GM18502 (cell line): ENCODE data around the gene FAIM2.

Experiments
- ATAC-seq: cut with Tn5 transposase; IDR thresholded peaks from one replicate; pipeline ENCODE4 v1.9.1; 2021; ENCODE audit warnings: mild to moderate bottlenecking; ENCODE audit not compliant: unreplicated experiment, poor library complexity

Gene FAIM2

DNA sequence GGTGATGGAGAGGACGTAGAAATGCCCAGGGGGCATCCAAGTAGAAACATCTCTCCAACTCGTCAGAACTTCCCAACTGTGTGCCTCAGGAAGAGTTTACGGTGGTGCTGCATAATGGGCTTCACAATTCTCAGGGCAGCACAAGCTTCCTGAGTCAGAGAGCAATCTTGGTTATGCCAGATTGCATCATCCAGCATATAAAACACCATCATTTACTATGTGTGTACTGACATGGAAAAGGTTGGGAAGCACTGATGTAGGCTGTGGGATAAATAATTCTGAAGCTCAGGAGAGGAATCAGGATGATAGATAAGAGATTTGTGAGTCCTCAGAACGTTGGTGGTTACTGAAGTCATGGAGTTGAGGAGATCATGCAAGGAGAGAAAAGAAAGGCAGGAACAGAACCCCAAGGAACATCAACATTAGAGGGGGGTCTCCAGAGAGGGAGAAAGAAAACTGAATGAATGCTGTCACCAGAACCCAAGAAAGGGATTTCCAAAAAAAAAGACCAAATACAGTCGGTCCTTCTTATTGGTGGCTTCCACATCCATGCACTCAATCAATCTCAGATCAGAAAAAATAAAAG, 70.8 kb downstream of the FAIM2 start:
- no peak for ATAC-seq

DNA sequence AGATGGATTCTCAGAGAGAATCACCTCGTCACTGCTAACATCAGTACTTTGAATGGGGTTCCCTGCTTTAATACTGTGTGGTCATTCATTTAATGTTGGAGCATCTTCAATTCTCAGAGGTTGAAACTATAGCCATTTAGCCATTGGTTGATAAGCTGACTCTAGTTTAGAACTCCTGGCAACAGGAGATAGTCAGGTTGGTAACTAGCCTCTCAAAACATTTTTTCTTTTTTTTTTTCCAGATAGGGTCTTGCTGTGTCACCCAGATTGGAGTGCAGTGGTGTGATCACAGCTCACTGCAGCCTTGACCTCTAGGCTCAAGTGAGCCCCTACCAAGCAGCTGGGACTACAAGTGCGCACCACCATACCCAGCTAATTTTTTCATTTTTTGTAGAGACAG, 72.0 kb downstream of the FAIM2 start:
- ATAC-seq: no peak

DNA sequence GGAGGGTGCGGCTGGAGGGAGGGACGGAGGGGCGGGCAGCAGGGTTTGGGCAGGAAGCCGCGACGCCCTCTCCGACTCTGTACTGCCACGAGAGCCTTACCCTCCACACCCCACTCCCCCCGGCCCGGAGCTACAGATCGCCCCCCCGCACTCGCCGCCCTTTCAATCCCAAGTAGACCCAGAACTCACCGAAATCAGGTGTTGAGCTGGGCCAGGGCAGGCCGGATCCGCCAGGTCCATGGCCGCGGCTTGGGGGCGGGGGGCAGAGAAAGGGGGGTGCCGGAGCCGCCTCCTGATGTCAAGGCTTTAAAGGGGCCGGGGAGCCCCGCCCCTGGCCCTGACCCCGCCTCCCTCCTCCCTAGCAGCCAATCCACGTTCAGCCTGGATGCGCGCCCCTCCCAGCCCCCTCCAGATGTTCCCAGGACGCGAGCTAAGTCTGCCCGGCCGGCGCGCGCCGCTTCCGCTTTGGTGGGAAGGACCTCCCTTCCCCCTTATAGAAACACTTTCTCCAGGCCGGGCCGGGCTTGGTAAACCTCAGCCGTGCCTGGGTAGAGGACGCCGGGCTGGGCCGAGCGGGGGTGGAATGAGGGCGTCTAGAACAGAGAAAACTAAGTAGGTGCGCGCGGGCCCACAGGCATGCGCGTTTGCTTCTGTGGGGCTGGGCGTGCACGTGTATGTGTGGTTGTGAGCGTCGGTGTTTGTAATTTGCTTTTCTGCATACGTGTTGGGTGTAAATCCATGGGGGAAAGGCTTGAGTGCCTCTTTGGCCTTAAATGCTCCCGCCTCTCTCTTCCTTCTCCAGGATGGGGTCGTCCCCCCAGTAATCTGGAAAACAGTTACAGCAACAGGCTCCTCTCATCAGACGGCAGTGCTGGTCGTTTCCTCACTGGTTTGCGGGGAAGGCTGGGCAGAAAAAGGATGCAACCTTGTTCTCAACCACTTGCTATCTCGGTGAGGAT, 75.3 kb downstream of the FAIM2 start, which contains the start of gene NCKAP5L:
Gene NCKAP5L (minus strand): TSS at position 281 of the 959 bp plus-strand sequence. CDS start 24,369 bp downstream, outside the sequence.
- ATAC-seq: peak; percentile 86

DNA sequence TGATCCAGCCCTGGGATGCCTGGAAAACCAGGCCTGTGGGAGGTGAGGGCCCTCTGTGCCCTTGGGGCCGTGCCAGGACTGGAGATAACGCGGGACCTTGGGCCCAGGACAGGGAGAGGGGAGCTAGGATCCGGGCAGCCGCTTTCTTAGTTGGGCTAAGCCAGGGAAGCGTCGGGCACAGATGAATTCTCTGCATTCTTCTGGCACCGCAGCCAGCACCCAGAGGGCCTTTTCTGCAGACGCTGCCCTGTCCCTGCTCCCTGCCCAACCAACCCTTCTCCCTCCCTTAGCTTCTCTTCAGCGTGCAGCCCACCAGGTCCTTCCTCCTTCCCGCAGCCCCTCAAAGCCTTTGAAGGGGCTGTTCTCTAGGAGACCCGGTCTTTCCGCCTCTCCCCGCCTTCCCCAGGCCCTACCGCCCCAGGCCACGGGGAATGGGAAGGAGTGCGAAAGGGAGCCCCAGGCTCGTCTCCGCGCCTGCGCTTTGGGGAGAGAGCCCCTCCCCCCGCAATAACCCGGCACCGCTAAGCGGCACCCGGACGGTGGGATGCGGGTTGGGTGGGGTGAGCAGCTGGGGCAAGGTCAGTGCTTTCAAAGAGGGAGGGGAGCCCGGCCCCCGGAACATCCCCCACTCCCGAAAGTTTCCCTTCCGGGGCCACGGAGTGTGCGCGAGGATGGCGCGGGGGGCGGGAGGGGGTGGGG, 76.2 kb downstream of the FAIM2 start:
- ATAC-seq: peak; percentile 25

DNA sequence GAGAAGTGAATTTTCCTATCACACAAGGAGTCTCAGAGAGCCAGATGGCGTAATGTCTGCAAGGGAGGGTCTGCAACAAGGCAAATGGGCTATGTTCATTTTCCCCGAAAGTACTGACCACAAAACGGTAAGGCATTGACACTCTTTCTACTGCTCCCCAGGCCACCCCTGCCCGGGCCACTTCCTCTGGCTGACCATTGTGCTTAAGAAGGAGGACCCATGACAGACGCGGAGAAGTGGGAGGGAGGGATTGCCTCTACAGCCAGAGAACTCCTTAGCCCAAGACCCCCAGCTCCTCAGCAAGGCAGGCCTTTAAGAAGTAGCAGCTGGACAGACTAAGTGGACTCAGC, 76.7 kb downstream of the FAIM2 start:
- ATAC-seq: no peak

DNA sequence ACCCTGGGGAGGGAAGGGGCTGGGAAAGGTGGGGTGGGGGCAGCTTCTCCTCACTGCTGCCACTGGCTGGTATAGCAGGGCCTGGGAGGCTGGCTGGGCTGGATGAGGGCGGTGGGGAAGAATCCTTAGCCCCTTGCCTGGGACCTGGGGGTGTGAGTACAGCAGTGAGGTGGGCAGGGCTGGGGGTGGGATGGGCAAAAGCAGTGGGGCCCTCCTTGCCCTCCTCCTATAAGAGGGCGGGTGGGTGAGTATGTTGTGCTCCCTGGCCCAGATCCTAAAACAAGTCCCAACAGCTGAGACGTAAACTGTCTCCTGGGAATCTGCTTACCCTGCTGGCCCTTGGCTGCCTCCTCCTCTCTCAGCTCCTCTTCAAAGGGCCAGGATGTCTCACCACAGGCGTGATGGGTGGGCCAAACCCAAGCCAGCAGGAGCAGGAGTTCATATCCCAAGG, 77.7 kb downstream of the FAIM2 start:
- no peak for ATAC-seq

DNA sequence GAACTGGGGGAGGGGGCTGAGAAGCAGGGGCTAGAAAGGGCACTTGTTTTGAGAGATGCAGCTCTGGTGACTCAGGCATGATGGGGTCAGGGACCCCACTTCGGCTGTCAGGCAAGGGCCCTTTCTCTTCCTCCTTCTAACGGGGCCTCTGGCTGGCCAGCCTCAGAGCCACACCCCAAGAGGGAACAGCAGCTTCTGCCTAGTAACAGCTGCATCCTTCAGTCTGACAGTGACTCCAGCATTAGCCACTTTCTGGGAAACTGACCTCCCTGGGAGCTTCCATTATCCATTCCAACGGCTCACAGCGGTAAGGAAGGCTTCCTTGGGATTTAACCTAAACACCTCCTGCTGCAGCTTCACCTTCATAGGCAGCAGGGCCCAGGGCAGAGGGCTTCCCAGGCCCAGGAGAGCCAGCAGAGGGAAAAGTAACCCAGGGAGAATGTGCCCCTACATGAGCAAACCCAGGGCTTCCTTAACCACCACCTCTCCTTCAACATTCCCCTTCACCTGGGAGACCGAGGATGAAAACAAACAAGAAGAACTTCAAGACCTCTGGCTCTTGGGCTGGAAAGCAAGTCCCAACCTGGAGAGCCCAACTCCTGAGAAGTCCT, 78.2 kb downstream of the FAIM2 start:
- no peak for ATAC-seq

DNA sequence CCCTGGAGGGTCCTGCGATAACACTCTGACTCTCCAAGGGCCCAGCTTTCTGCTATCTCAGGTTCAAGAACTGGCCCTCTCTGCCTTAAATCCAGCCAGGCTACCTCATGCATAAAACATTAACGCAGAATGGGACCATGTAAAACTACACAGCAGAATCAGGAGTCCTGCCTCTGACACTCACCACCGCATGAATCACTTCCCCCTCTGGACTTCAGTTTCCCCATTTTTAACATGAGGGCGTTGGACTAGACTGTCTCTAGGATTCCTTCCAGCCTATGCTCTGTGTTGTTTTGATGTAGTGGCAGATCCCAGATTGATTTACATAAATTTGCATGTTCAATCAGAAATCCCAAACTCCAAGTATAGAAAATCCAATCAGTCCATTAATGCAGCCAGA, 78.8 kb downstream of the FAIM2 start:
- no peak for ATAC-seq

DNA sequence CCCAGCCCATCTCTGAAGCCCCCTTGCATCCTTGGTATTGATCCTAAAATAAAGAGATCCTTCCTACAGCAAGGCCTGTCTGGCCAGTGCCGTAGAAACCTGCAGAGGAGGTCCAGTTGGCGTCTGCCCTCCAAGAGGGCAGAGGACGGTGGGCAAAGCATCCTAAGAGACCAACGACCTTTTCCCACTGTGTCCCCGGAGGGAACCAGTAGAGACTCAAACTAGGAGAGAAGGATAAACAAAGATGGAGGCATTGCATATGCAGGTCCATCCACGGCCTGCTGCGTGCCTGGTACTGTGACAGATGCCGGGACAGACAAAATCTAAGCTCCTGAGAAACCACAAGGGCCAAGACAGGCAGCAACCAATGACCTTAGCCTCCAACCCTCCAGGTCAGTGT, 79.3 kb downstream of the FAIM2 start:
- ATAC-seq: no peak

DNA sequence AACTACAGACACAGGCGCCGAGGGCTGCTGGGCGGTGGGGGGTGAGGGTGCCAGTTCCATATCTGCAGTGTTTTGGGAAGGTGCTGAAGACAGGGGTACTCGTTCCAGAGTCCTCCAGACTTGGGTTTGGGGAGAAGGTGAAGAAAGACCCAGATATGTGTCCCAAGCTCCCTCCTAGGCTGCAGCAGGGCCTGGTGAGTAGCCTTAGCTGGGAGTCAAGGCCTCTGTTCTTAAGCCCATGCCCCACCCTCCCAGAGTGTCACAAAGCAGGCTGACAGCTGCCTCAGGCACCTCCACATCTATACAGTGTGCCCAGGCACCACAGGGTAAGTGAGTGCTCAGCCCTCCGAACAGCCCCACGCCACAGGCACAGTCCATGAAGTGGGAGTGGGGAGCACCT, 79.7 kb downstream of the FAIM2 start:
- ATAC-seq: no peak

DNA sequence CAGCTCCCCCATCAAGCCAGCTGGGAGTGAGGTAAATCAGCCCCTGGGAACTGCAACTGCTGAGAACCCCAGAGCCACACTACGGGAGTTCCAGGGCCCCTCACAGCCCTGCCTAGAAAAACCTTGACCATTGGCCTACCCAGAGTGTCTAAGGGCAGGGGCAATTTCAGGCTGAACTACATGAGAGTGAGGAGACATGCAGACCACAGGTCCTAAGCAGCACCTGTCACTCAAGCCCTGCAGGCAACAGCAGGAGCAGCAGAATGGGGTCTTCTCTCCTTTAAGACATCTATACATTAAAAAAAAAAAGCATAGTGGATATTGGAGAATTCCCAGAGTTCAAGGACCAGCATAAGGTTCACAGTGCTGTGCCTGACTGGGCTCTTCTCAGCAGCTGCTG, 80.3 kb downstream of the FAIM2 start:
- ATAC-seq: no peak

DNA sequence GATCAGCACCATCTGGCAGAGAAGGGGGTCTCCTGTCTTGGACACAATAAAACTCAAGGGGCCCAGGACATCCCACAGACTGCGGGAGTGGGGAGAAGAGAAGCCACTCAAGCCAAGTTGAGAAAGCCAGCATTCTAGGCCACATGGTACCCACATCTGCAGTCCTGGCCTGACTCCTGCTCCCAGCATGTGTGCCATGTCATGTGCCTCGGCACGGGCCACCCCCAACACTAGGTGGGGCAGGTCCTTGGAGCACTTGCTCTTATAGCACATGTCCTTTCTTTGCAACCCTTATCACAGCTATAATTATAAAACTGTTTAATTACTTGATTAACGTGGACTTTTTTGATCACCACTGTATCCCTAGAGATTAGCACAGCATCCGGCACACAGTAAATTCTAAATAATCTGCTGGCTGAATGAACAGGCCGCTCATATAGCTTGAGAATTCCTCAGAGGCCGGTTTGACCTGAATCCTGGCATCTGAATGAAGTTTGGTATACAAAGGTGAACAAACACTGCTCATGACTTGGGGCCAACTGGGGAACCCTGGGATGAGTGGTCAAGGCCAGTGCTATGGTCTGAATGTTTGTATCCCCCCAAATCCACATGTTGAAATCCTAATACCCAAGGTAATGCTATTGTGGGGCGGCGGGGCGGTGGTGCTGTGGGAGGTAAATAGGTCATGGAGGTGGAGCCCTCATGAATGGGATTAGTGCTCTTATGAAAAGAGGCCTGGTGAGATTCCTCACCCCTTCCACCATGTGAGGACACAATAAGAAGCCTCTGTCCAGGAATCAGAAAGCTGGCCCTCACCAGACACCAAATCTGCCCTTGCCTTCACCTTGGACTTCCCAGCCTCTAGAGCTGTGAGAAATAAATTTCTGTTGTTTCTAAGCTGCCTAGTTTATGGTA, 82.1 kb downstream of the FAIM2 start:
- no peak for ATAC-seq

DNA sequence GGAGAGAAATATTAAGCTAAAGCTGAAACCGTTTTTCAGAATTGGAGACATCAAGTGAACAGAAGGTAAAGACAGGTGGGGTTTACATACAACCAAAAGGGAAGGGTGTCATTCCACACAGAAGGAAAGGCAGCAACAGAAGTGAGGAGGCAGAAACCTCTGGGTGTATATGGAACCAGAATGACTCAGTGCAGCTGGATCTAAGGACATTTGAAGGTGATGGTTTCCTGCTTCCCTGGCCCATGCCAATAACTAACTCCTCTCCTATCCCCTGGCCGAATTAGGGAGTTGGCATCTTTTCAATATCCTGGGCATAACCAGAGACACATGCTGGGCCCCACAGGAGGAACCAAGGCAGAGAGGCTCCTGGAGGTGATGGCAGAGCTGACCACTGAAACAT, 83.9 kb downstream of the FAIM2 start:
- ATAC-seq: no peak

DNA sequence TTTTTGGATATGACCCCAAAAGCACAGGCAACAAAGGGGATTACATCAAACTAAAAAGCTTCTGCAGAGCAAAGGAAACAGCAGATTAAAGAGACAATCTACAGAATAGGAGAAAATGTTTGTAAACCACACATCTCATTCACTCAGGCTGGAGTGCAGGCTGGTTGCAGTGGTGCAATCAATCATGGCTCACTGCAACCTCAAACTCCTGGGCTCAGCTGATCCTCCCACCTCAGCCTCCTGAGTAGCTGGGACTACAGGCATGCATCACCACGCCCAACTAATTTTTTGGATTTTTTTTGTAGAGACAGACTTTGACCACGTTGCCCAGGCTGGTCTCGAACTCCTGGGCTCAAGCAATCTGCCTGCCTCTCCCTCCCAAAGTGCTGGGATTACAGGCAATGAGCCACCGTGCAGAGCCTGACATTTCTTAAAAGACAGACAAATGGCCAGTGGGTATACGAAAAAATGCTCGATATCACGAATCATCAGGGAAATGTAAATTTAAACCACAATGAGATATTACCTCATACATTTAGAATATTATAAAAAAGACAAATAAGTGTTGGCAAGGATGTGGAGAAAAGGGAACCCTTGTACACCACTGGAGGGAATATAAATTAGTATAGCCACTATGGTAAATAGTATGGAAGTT, 85.3 kb downstream of the FAIM2 start:
- ATAC-seq: no peak
